Fibroblast of skin of abdomen (primary cell): Measurements from ENCODE around the gene GMPR.
"Not testable (repeated sequence)": the region's sequence is repeated elsewhere in the genome, so short reads cannot be mapped to it uniquely, and the experiment has no call there.

ENCODE experiments used
- DNase-seq: peaks from one replicate; pipeline ENCODE4 v3.0.0-alpha.2; 2013

Gene GMPR

GRCh38 chr6:16225062-16225731, 13.2 kb upstream of the GMPR start:
- DNase-seq: not testable (repeated sequence)

- DNase-seq: not testable (repeated sequence)
Measured at GRCh38 chr6:16226117-16227047, 12.0 kb upstream of the GMPR start.

- no peak for DNase-seq
Measured at GRCh38 chr6:16227048-16227562, 11.3 kb upstream of the GMPR start.

- no peak for DNase-seq
Measured at GRCh38 chr6:16227605-16228004, 10.8 kb upstream of the GMPR start.

- DNase-seq: no peak
Measured at GRCh38 chr6:16228043-16228442, 10.3 kb upstream of the GMPR start.

- DNase-seq: no peak
Measured at GRCh38 chr6:16228709-16229665, 9.4 kb upstream of the GMPR start.

GRCh38 chr6:16229700-16230099, 8.7 kb upstream of the GMPR start:
- no peak for DNase-seq

- DNase-seq: no peak
Measured at GRCh38 chr6:16230953-16231352, 7.4 kb upstream of the GMPR start.

- no peak for DNase-seq
Measured at GRCh38 chr6:16232086-16232485, 6.3 kb upstream of the GMPR start.

- no peak for DNase-seq
Measured at GRCh38 chr6:16236009-16236501, 2.3 kb upstream of the GMPR start.

GRCh38 chr6:16236631-16237199, 1.7 kb upstream of the GMPR start:
- DNase-seq: peak; percentile 63

- DNase-seq: no peak
Measured at GRCh38 chr6:16237242-16237641, 1.1 kb upstream of the GMPR start.

- DNase-seq: no peak
Measured at GRCh38 chr6:16238963-16239797, 793 bp downstream of the GMPR start.

GRCh38 chr6:16239798-16240123, 1.4 kb downstream of the GMPR start:
- DNase-seq: no peak

- DNase-seq: no peak
Measured at GRCh38 chr6:16240589-16241320, 2.4 kb downstream of the GMPR start.

- DNase-seq: no peak
Measured at GRCh38 chr6:16241321-16241689, 2.9 kb downstream of the GMPR start.

GRCh38 chr6:16243055-16243454, 4.7 kb downstream of the GMPR start:
- DNase-seq: peak; percentile 38

- DNase-seq: no peak
Measured at GRCh38 chr6:16243664-16244063, 5.3 kb downstream of the GMPR start.

- DNase-seq: no peak
Measured at GRCh38 chr6:16244446-16244845, 6.1 kb downstream of the GMPR start.

GRCh38 chr6:16244869-16245451, 6.6 kb downstream of the GMPR start:
- DNase-seq: no peak
